ENCODE results near the gene SERPINH1.

Gene SERPINH1

DNA sequence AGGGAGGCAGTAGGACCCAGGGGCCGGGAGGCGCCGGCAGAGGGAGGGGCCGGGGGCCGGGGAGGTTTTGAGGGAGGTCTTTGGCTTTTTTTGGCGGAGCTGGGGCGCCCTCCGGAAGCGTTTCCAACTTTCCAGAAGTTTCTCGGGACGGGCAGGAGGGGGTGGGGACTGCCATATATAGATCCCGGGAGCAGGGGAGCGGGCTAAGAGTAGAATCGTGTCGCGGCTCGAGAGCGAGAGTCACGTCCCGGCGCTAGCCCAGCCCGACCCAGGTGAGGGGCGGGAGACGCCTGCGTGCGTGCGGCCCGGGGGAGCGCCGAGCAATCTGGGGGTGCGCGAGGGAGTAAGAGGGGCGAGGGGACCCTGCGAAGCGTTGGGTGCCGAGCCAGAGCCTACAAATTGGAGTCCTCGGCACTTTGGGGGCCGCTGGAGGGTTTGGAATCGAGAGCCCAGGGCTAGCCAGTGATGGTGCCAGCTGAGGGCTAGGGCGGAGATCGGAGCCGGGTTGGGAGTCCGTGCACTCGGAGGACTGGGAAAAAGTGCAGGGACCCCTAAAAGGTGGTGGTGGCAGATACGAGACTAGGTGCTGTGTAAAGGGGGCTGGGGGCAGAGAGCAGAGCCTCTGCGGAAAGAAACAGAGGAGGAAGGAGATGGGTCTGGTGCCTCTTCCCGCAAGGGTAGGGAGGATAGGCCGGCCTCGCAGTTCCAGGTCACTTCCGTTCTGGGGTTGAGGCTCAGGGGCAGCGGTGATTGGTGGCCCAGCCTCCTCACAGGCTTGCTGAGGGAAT, at the start of gene SERPINH1:
SERPINH1 (plus strand) TSS at position 206 of the 788 bp plus-strand sequence. CDS start 4,097 bp downstream, outside the sequence.
- no peak for DNase-seq (ENCODE audit: low read depth, low spot score)

DNA sequence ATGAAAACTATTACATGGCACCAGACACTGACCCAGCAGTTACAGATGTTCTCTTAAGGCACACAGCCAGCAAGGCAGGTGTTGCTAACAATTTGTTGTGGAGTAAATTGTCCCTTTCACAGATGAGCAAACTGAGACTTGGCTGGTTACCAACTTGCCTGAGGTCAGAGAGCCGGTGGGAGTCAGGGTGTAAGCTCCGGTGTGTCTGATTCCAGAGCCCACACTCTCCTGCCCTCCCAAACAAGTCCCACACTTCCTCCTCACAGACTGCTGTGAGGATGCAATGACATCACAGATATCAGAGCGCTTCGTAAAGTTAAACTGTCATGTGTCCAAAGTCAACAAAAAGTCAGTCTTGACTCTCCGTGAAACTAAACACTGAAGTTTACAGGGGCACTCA, 48.8 kb upstream of the SERPINH1 start:
- peak; percentile 49 for DNase-seq (ENCODE audit: low read depth, low spot score)

GRCh38 chr11:75514596-75514995, 47.5 kb upstream of the SERPINH1 start:
- DNase-seq (ENCODE audit: low read depth, low spot score) = no peak

DNA sequence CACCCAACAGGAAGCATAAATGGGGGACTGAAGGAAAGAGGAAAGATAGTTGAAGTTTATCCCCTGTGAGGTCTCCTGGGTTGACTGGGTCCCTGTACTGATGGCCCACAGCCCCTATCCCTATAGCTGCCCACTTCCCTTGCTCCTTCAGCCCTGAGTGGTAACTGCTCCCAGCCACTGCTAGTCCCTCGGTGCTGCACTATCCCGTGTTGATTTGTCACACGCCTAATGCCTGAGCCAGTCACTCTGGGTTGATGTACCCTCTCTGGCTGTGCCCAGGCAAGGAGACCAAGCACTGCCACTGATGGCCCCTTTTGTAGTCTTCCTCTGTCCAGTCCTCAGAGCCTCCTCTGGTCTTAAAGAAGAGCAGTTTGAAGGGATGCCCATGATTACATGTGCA, 45.9 kb upstream of the SERPINH1 start:
- DNase-seq (ENCODE audit: low read depth, low spot score) = no peak

- no peak for DNase-seq (ENCODE audit: low read depth, low spot score)
Measured at GRCh38 chr11:75516886-75517285, 45.2 kb upstream of the SERPINH1 start.

DNA sequence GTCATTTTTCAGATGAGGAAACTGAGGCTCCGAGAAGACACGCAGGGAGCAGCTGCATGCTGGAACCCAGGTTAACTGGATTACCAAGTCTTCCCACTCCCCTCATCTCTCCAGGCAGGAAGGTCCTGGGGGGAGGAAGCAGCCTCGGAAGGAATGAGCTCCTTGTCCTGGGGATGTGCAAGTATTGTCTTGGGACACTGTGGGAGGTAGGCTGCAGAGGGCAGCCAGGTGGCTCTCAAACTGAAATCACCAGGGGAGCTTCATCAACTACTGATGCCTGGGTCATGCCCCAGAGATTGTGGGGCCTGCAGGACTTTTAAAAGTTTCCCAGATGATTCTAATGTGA, 43.9 kb upstream of the SERPINH1 start:
- no peak for DNase-seq (ENCODE audit: low read depth, low spot score)

- no peak for DNase-seq (ENCODE audit: low read depth, low spot score)
Measured at GRCh38 chr11:75518771-75519653, 43.0 kb upstream of the SERPINH1 start.

DNA sequence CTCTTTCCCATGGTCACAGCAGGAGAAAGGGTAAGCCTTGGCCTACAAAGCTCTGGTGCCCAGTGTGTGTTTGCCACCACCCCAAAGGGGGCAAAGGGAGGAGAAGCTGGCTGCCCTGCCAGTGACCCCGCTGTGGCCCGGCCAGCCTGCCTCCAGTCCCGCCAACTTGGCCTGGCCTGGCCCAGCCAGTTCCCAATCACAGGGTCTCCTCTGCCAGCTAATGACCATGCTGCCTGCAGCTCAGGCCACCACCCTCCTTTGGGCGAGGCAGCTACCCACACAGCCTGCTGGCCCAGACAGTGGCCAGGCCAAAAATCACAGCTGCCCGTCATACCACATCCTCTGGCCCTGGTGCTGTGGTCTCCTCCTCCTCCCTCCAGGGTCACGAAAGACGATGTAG, 41.4 kb upstream of the SERPINH1 start:
- no peak for DNase-seq (ENCODE audit: low read depth, low spot score)

GRCh38 chr11:75522286-75523044, 39.6 kb upstream of the SERPINH1 start:
- no peak for DNase-seq (ENCODE audit: low read depth, low spot score)

DNA sequence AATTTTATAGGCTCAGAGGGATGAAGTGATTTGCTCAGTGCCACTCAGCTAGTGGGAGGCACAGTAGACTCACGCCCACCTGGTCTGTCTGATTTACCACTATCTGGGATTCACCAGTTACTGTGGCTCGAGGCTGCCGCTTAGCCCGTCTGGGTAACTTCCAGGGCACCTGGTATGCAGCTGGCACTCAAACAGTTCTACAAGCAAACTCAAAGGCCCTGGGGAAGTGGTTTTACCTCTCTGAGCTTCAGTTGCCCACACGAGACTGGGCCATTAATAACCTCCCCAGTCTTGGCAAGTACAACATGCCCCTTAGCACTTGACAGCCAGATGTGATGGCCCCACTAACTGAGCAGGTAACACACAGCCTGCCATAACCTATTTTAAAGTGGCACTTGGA, 38.9 kb upstream of the SERPINH1 start:
- DNase-seq (ENCODE audit: low read depth, low spot score) = no peak

- no peak for DNase-seq (ENCODE audit: low read depth, low spot score)
Measured at GRCh38 chr11:75523811-75524664, 38.0 kb upstream of the SERPINH1 start.

DNA sequence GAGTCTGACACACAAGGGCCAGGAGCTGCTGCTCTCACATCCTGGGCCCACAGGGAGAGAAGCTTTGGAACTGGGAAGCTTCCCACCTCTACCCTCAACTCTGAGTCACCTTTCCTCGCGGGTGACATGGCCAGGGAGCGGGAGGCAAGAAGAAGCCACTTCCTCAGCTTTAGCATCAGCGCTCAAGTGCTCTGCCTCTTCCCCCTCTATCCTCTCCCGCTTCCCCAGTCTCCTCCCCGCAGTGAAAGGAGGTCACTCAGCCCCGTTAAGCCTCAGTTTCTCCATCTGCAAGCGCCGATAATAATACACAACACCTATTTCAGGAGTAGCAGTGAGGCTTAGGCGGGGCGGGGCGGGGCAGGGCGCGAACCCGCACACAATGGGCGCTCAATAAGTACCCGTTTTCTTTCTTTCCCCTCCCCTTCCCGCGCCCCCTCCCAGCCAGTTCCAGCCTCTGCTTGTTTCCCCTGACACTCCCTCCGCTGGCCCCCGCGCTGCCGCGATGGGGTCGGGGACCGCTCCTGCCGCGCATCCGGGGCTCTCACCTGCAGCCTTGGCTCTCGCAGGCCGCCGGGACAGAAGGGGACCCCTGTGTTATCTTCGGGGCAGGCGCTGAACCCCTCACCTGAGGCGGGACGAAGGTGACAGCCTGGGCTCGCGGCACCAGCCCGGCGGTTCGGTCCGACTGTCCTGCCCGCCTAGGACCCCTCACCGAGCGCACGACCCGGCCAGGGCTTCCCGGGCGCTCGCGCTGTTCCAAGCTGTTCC, 37.2 kb upstream of the SERPINH1 start:
- no peak for DNase-seq (ENCODE audit: low read depth, low spot score)

- DNase-seq (ENCODE audit: low read depth, low spot score) = peak; percentile 29
Measured at GRCh38 chr11:75525433-75526191, 36.4 kb upstream of the SERPINH1 start, which contains the start of gene GDPD5. Gene GDPD5 (minus strand): TSS chr11:75525941. CDS start chr11:75477735, 48,206 bp downstream.

DNA sequence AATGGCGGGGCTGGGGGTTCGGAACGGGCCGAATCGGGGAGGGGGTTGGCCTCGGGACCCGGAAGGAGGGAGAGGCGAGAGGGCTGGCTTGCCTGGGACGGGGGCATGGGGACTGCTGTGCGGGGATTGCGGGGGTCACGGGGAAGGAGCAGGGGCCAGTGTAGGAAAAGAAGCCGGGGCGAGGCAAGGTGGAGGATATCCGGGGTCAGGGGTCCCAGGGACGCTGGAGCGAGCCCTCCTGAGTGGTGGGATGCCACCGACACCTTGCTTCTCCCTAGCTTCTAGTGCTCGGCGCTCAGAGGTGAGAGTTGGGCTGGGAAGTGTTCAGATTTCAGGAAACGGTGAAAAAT, 35.9 kb upstream of the SERPINH1 start:
- DNase-seq (ENCODE audit: low read depth, low spot score) = no peak

- no peak for DNase-seq (ENCODE audit: low read depth, low spot score)
Measured at GRCh38 chr11:75527130-75527529, 34.9 kb upstream of the SERPINH1 start.

DNA sequence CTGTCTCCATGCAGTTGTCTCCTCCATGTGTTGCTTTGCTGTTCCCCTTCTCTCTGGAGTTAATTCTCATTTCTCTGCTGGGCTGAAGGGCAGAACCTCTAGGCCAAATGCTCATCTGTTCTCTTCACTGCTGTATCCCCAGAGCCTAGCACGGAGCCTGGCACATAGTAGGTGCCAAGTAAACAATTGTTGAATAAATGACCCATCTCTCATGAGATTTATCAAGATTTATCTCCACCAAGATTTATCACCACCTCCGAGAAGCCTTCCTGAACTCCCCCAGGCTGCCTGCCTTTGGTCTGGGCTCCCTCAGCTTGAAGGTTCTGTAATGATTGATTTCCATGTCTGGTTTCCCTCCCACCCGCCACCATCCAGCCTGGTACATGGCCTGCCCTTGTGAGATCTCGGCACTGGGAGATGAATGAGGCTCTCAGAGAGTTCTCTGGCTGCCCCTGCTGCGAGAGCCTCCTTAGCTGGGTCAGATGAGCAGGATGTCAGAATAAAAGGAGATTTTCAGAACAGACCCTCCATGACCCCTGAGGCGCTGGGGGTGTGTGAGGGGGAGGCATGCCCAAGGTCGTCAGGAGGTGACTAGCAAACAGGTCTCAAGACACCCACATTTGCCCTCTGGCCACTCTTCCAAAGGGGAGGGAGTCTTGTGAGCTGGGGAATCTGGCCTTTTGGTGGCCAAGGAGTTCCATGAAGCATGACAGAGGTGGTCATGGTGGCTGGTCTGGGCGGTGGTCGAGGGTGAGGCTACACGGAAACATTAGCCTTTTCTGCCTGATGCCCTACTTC, 33.9 kb upstream of the SERPINH1 start:
- DNase-seq (ENCODE audit: low read depth, low spot score) = no peak

DNA sequence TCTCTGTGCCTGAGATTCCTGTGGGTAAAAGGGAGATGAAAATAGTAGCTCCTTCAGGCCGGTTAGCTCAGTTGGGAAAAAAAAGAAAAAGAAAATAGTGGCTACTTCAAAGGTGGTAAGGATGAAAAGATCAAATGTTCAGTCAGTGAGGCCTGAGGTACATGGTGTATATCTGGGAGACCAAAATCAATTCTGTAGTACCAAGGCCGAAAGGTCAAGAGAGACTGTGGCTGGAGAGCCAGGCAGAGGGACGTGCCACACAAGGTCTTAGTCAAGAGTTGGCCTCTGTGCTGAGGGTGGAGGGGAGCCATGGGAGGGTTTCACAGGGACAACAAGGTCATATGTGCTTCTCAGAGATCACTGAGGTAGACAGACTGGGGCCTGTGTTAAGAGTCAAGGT, 31.5 kb upstream of the SERPINH1 start:
- no peak for DNase-seq (ENCODE audit: low read depth, low spot score)

DNA sequence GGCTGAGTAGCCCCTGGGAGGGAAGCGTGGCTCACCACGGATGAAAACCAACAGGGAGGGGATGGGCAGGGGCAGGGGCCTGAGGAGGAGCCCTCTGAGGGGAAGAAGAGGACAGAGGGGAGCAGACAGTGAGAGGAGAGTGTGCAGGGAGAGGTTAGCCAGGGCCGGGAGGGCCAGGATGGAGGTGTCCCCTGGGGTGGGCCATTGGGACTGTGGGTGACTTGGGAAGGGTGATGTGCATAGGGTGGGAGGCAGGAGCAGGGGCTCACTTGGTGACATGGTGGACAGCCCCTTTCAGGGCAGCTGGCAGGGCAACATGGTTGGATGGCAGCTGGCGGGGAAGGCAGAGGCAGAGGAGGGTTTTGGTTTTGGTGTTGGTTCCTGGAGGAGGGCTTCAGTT, 30.7 kb upstream of the SERPINH1 start:
- no peak for DNase-seq (ENCODE audit: low read depth, low spot score)

Data from smooth muscle cell of the brain vasculature (primary cell).